IMR-90 (cell line): ENCODE data around the gene MANSC4. TPM values are rescaled to one million over a fixed set of nuclear protein-coding genes. Genes with fewer than 3 reads are reported as not detected.

ENCODE experiments used
- ATAC-seq: fragments of 200-7000 bp; cut with Tn5 transposase; 2 replicates; pipeline ENCODE4 v1.9.1; 2020; ENCODE audit warnings: low read depth, mild to moderate bottlenecking, moderate library complexity
- BruUV-seq: library from RNA; stranded (reverse); fragments of 400-500 nt; replicated peaks from 2 replicates; lab custom pipeline; 2021; lab: Mats Ljungman, UMichigan
- CTCF ChIA-PET: fragments of 300-600 bp; formaldehyde crosslinking; extraction: SDS; loops from one replicate; lab custom pipeline; 2021; ENCODE audit warnings: antibody characterized with exemption; lab: Yijun Ruan, JAX
- POLR2A ChIA-PET: fragments of 300-600 bp; sonication (Branson Sonifier 250); formaldehyde crosslinking; loops from one replicate; lab custom pipeline; 2022; ENCODE audit warnings: antibody characterized with exemption; ENCODE audit not compliant: unreplicated experiment; lab: Charles Lee
- DNase-seq: peaks from one replicate; pipeline ENCODE4 v3.0.0; 2013
- H2AFZ ChIP-seq: replicated peaks from 2 replicates; pipeline ENCODE3; 2013; ENCODE audit warnings: low read length, mild to moderate bottlenecking; ENCODE audit not compliant: poor library complexity
- H2AK5ac ChIP-seq: 2 replicates; pipeline ENCODE4 v1.6.1; 2013; ENCODE audit warnings: low read depth, low read length, inconsistent platforms
- H2AK9ac ChIP-seq: replicated peaks from 2 replicates; pipeline ENCODE3; 2013; ENCODE audit warnings: mild to moderate bottlenecking, low read depth, low read length, moderate library complexity; ENCODE audit not compliant: poor library complexity
- H2BK120ac ChIP-seq: 2 replicates; pipeline ENCODE4 v1.6.1; 2013; ENCODE audit warnings: low read depth, low read length, inconsistent platforms
- H2BK15ac ChIP-seq: 3 replicates; pipeline ENCODE4 v1.6.1; 2013; ENCODE audit warnings: low read depth, low read length, inconsistent platforms
- H2BK20ac ChIP-seq: 2 replicates; pipeline ENCODE4 v1.6.1; 2013; ENCODE audit warnings: low read depth, mild to moderate bottlenecking, inconsistent platforms, low read length, moderate library complexity
- H2BK5ac ChIP-seq: 2 replicates; pipeline ENCODE4 v1.6.1; 2013; ENCODE audit warnings: mild to moderate bottlenecking, low read depth, low read length, inconsistent platforms; ENCODE audit not compliant: poor library complexity, severe bottlenecking
- H3K14ac ChIP-seq: replicated peaks from 2 replicates; pipeline ENCODE4 v1.6.1; 2013; ENCODE audit warnings: low read depth, low read length, inconsistent platforms
- H3K18ac ChIP-seq: 2 replicates; pipeline ENCODE4 v1.6.1; 2013; ENCODE audit warnings: low read depth, low read length, control low read depth
- H3K23ac ChIP-seq: 2 replicates; pipeline ENCODE4 v1.6.1; 2013; ENCODE audit warnings: low read depth, low read length, inconsistent platforms
- H3K27ac ChIP-seq: 2 replicates; pipeline ENCODE4 v1.5.1; 2013; ENCODE audit warnings: mild to moderate bottlenecking, control low read depth, low read length; ENCODE audit not compliant: insufficient read depth
- H3K27me3 ChIP-seq: 2 replicates; pipeline ENCODE4 v1.6.1; 2013; ENCODE audit warnings: low read length; ENCODE audit not compliant: control insufficient read depth, insufficient read depth
- H3K36me3 ChIP-seq: 2 replicates; pipeline ENCODE4 v1.6.1; 2013; ENCODE audit warnings: low read length, mixed read lengths; ENCODE audit not compliant: control insufficient read depth, insufficient read depth
- H3K4ac ChIP-seq: 2 replicates; pipeline ENCODE4 v1.6.1; 2013; ENCODE audit warnings: low read depth, low read length, inconsistent platforms
- H3K4me1 ChIP-seq: 2 replicates; pipeline ENCODE4 v1.6.1; 2013; ENCODE audit warnings: low read length, mixed read lengths; ENCODE audit not compliant: control insufficient read depth, insufficient read depth
- H3K4me2 ChIP-seq: 2 replicates; pipeline ENCODE4 v1.6.1; 2013; ENCODE audit warnings: low read depth, mild to moderate bottlenecking, control low read depth, low read length, moderate library complexity
- H3K4me3 ChIP-seq: 2 replicates; pipeline ENCODE4 v1.5.1; 2013; ENCODE audit warnings: low read depth, mild to moderate bottlenecking, control low read depth, low read length, moderate library complexity; ENCODE audit not compliant: insufficient read depth
- H3K56ac ChIP-seq: 2 replicates; pipeline ENCODE4 v1.6.1; 2013; ENCODE audit warnings: low read length, inconsistent platforms; ENCODE audit not compliant: insufficient read depth; ENCODE audit errors: extremely low read depth
- H3K79me1 ChIP-seq, 2 experiments: 2 replicates each; pipeline ENCODE4 v1.6.1; 2013; ENCODE audit warnings: low read length in 2 of 2, inconsistent platforms in 1 of 2, low read depth in 1 of 2
- H3K9ac ChIP-seq: 2 replicates; pipeline ENCODE4 v1.6.1; 2013; ENCODE audit warnings: low read depth, low read length, control low read depth
- H3K9me1 ChIP-seq: 2 replicates; pipeline ENCODE4 v1.6.1; 2013; ENCODE audit warnings: low read length, inconsistent platforms; ENCODE audit not compliant: insufficient read depth
- H3K9me3 ChIP-seq: 2 replicates; pipeline ENCODE4 v1.6.1; 2013; ENCODE audit warnings: low read length; ENCODE audit not compliant: control insufficient read depth, insufficient read depth
- H4K20me1 ChIP-seq: 2 replicates; pipeline ENCODE4 v1.6.1; 2013; ENCODE audit warnings: low read length, inconsistent platforms; ENCODE audit not compliant: insufficient read depth
- H4K5ac ChIP-seq: 2 replicates; pipeline ENCODE4 v1.6.1; 2013; ENCODE audit warnings: mild to moderate bottlenecking, low read depth, low read length, control low read depth
- H4K8ac ChIP-seq, 2 experiments: 2 replicates each; pipeline ENCODE4 v1.6.1; 2013; ENCODE audit warnings: low read depth in 2 of 2, low read length in 2 of 2, control low read depth in 1 of 2, inconsistent platforms in 1 of 2
- H4K91ac ChIP-seq: 2 replicates; pipeline ENCODE4 v1.6.1; 2013; ENCODE audit warnings: low read depth, low read length, inconsistent platforms; ENCODE audit not compliant: insufficient read depth
- CEBPB ChIP-seq: IDR thresholded peaks from 2 replicates; pipeline ENCODE4 v1.6.1; 2012; ENCODE audit warnings: low read depth, low read length, improper control_type of control experiment
- CHD1 ChIP-seq: IDR thresholded peaks from 2 replicates; pipeline ENCODE4 v1.6.1; 2012; ENCODE audit warnings: low read depth, low read length, improper control_type of control experiment
- MAFK ChIP-seq: IDR thresholded peaks from 2 replicates; pipeline ENCODE4 v1.6.1; 2012; ENCODE audit warnings: low read depth, low read length, improper control_type of control experiment
- MAZ ChIP-seq: IDR thresholded peaks from 2 replicates; pipeline ENCODE4 v1.6.1; 2012; ENCODE audit warnings: low read depth, mild to moderate bottlenecking, low read length, improper control_type of control experiment, moderate library complexity, borderline replicate concordance
- MXI1 ChIP-seq: IDR thresholded peaks from 2 replicates; pipeline ENCODE4 v1.6.1; 2012; ENCODE audit warnings: low read depth, mild to moderate bottlenecking, low read length, moderate library complexity, borderline replicate concordance
- NFE2L2 ChIP-seq: fragments of 150-350 bp; IDR thresholded peaks from 2 replicates; pipeline ENCODE4 v1.6.1; 2016; ENCODE audit warnings: low read depth, mild to moderate bottlenecking, low read length
- POLR2A ChIP-seq: IDR thresholded peaks from 2 replicates; pipeline ENCODE4 v1.6.1; 2012; ENCODE audit warnings: mild to moderate bottlenecking, low read depth, low read length
- RAD21 ChIP-seq: IDR thresholded peaks from 2 replicates; pipeline ENCODE4 v1.6.1; 2012; ENCODE audit warnings: low read length, improper control_type of control experiment
- RCOR1 ChIP-seq: IDR thresholded peaks from 2 replicates; pipeline ENCODE4 v1.6.1; 2012; ENCODE audit warnings: mild to moderate bottlenecking, low read length, improper control_type of control experiment; ENCODE audit not compliant: insufficient replicate concordance
- RFX5 ChIP-seq: IDR thresholded peaks from 2 replicates; pipeline ENCODE4 v1.8.0; 2012; ENCODE audit warnings: low read depth, mild to moderate bottlenecking, low read length, moderate library complexity
- USF2 ChIP-seq: fragments of 150-350 bp; IDR thresholded peaks from 2 replicates; pipeline ENCODE4 v1.6.1; 2017; ENCODE audit warnings: mild to moderate bottlenecking, antibody characterized with exemption, low read length, low read depth
- WGBS, 2 experiments: methylation state at CpG; one replicate each; pipeline versions ENCODE4 v1.1.5 to v1.1.7; 2013; ENCODE audit warnings: missing lambda C conversion rate in 2 of 2; ENCODE audit not compliant: insufficient read length in 1 of 2; ENCODE audit errors: extremely low coverage in 2 of 2; 5-methylcytosine and 5-hydroxymethylcytosine counted together
- dilution Hi-C: fragments of 300-500 bp; cut with HindIII; formaldehyde crosslinking; loops from one replicate; pipeline ENCODE4 v1.14.3; 2018; ENCODE audit warnings: low sequenced_read_pairs; ENCODE audit not compliant: unreplicated experiment
- in situ Hi-C: fragments of 300-500 bp; cut with MboI; formaldehyde crosslinking; loops from 3 replicates; pipeline ENCODE4 v1.14.3; 2019; ENCODE audit warnings: low sequenced_read_pairs, inconsistent platforms, mixed read lengths
- intact Hi-C: fragments of 100-400 bp; cut with micrococcal nuclease; formaldehyde crosslinking; loops from 2 replicates; pipeline ENCODE4 v1.10.0; 2022
- polyA plus RNA-seq, 3 experiments: library from polyadenylated mRNA; depleted of rRNA; stranded (reverse); fragments of >200 nt; gene quantifications; 2 replicates each; pipeline ENCODE4 v1.2.3, GENCODE V29; 2012; ENCODE audit warnings: low replicate concordance in 1 of 3
- total RNA-seq: library from RNA; depleted of rRNA; stranded (reverse); fragments of >200 nt; gene quantifications from 2 replicates; pipeline ENCODE4 v1.2.3, GENCODE V29; 2012
- TF ChIP-seq, protein P1 (sequence below): fragments of 150-350 bp; IDR thresholded peaks from 2 replicates; pipeline ENCODE4 v1.6.1; 2016; ENCODE audit warnings: low read depth, mild to moderate bottlenecking, low read length, moderate library complexity, borderline replicate concordance

Gene MANSC4
- total and polyA plus RNA-seq, 2 of the 4 experiments (the other 2 are of a cell fraction), result not detected

GRCh38 chr12:27778206-27778605 lies 1.8 kb downstream of the MANSC4 start:
- no peak overlapping the region for H3K4ac ChIP-seq
- no peak for ATAC-seq
- no peak overlapping the region for H3K14ac ChIP-seq
- no peak overlapping the region for H3K56ac ChIP-seq
- no peak overlapping the region for H3K23ac ChIP-seq
- no peak for DNase-seq
- no peak overlapping the region for H2BK15ac ChIP-seq
- no peak overlapping the region for H3K18ac ChIP-seq
- in situ Hi-C loops (no loop called here), intact Hi-C loops (no loop called here), dilution Hi-C loops (no loop called here)
- no peak overlapping the region for H3K4me3 ChIP-seq
- H2AK9ac ChIP-seq, result no peak overlapping the region
- H4K8ac ChIP-seq, result no peak overlapping the region
- H2BK20ac ChIP-seq, result no peak overlapping the region
- no peak overlapping the region for H2BK120ac ChIP-seq
- no peak overlapping the region for H3K9ac ChIP-seq
- H2AFZ ChIP-seq, result no peak overlapping the region
- H2AK5ac ChIP-seq, result no peak overlapping the region
- no peak overlapping the region for H4K91ac ChIP-seq
- H2BK5ac ChIP-seq, result no peak overlapping the region
- WGBS, 2 experiments, result no CpG with 5 or more reads among the region's 1 CpG
- no peaks in the 10 kb centered on the region for H3K9me3 ChIP-seq
- H3K4me2 ChIP-seq, result no peak overlapping the region
- no peaks in the 10 kb centered on the region for H3K27me3 ChIP-seq
- peaks cover 2% of the 10 kb centered on the region for H3K9me1 ChIP-seq
- H3K4me1 ChIP-seq, result peaks cover 16% of the 10 kb centered on the region
- no TSS peak for BruUV-seq
- CTCF ChIA-PET, result interaction anchor here (0.7 kb wide), 1 partner anchor 335 kb away, joined by 3 read pairs; no protein-coding TSS in a partner anchor
- 0 out of 2 replicates have a peak, but pooled peaks cover 5% of the 10 kb centered on the region for H3K36me3 ChIP-seq
- TF ChIP-seq RAD21 (no peak), NFE2L2 (no peak), MAZ (no peak), RFX5 (no peak), CHD1 (no peak), RCOR1 (no peak), POLR2A (no peak), MAFK (no peak), USF2 (no peak), MXI1 (no peak), CEBPB (no peak)
- TF ChIP-seq, protein P1, sequence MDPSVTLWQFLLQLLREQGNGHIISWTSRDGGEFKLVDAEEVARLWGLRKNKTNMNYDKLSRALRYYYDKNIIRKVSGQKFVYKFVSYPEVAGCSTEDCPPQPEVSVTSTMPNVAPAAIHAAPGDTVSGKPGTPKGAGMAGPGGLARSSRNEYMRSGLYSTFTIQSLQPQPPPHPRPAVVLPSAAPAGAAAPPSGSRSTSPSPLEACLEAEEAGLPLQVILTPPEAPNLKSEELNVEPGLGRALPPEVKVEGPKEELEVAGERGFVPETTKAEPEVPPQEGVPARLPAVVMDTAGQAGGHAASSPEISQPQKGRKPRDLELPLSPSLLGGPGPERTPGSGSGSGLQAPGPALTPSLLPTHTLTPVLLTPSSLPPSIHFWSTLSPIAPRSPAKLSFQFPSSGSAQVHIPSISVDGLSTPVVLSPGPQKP, result no peak
- POLR2A ChIA-PET, result interaction anchor here (0.6 kb wide), 1 partner anchor 597 kb away, joined by 6 read pairs; no protein-coding TSS in a partner anchor
- H4K5ac ChIP-seq, result no peak overlapping the region
- peaks cover 4 to 33% of the 10 kb centered on the region in 2 experiments; a peak in 2 of 4 replicates for H3K79me1 ChIP-seq
- H3K27ac ChIP-seq, result no peak overlapping the region
- H4K20me1 ChIP-seq, result no peaks in the 10 kb centered on the region
